HCT116 (cell line): ENCODE measurements around the gene SLC25A30. TPM values are rescaled to one million over a fixed set of nuclear protein-coding genes. Genes with fewer than 3 reads are reported as not detected.

Source experiments
- ATAC-seq: fragments of 200-7000 bp; cut with Tn5 transposase; 2 replicates; pipeline ENCODE4 v1.9.1; 2020; ENCODE audit warnings: mild to moderate bottlenecking, moderate library complexity
- BruUV-seq: library from RNA; stranded (reverse); fragments of 400-500 nt; replicated peaks from 2 replicates; lab custom pipeline; 2021; lab: Mats Ljungman, UMichigan
- CTCF ChIA-PET: fragments of 300-600 bp; sonication (Branson Sonifier 250); formaldehyde crosslinking; loops from one replicate; lab custom pipeline; 2021; ENCODE audit warnings: antibody characterized with exemption; lab: Charles Lee
- POLR2A ChIA-PET: fragments of 300-600, 350-600 bp; sonication (Branson Sonifier 250); formaldehyde crosslinking; loops from one replicate; lab custom pipeline; 2021; ENCODE audit warnings: antibody characterized with exemption; lab: Charles Lee
- RAD21 ChIA-PET, 2 experiments: fragments of 300-600 bp; sonication (Branson Sonifier 250); formaldehyde crosslinking; loops; one replicate each; lab custom pipeline; 2023; ENCODE audit warnings: low total read pairs in 2 of 2; ENCODE audit not compliant: uncharacterized antibody in 2 of 2, unreplicated experiment in 2 of 2, low non-redundant PET in 1 of 2; lab: Charles Lee
- DNase-seq: peaks from one replicate; pipeline ENCODE4 v3.0.0-alpha.2; 2010; ENCODE audit warnings: low read depth, low spot score
- H2AFZ ChIP-seq: fragments of 200-600 bp; shearing (Covaris generic), sonication (generic); 2 replicates; pipeline ENCODE4 v1.6.1; 2017; ENCODE audit warnings: low read depth, mixed run types, mixed read lengths, antibody characterized with exemption, low read length; ENCODE audit not compliant: poor library complexity, severe bottlenecking
- H3K27ac ChIP-seq: 2 replicates; pipeline ENCODE4 v1.5.1; 2012; ENCODE audit warnings: low read depth, low read length
- H3K27me3 ChIP-seq: fragments of 200-600 bp; sonication (generic); 2 replicates; pipeline ENCODE4 v1.6.1; 2016; ENCODE audit warnings: mixed run types, low read length, mixed read lengths; ENCODE audit not compliant: insufficient read depth
- H3K36me3 ChIP-seq, 2 experiments: fragments of 200-500 bp in 1 of 2; fragments of 200-600 bp in 1 of 2; sonication (Bioruptor generic) in 1 of 2; sonication (generic) in 1 of 2; 2 replicates each; pipeline versions ENCODE4 v1.5.1 to v1.6.1; 2014 to 2016; ENCODE audit warnings: low read length in 2 of 2, inconsistent platforms in 1 of 2, mixed read lengths in 1 of 2, mixed run types in 1 of 2; ENCODE audit not compliant: insufficient read depth in 2 of 2, control insufficient read depth in 1 of 2
- H3K4me1 ChIP-seq, 2 experiments: fragments of 200-600 bp in 1 of 2; sonication (generic) in 1 of 2; 2 replicates each; pipeline versions ENCODE4 v1.5.1 to v1.6.1; 2012 to 2017; ENCODE audit warnings: low read length in 2 of 2, inconsistent platforms in 1 of 2, mild to moderate bottlenecking in 1 of 2, mixed read lengths in 1 of 2, mixed run types in 1 of 2, moderate library complexity in 1 of 2; ENCODE audit not compliant: insufficient read depth in 2 of 2, control insufficient read depth in 1 of 2
- H3K4me2 ChIP-seq: fragments of 200-600 bp; sonication (generic); 2 replicates; pipeline ENCODE4 v1.6.1; 2017; ENCODE audit warnings: mixed run types, low read length, mixed read lengths
- H3K4me3 ChIP-seq, 2 experiments: fragments of 200-600 bp in 1 of 2; sonication (generic) in 1 of 2; replicated peaks in 1 of 2; 2 replicates each; pipeline ENCODE4 v1.5.1; 2011 to 2016; ENCODE audit warnings: low read length in 2 of 2, control low read depth in 1 of 2, low read depth in 1 of 2, mild to moderate bottlenecking in 1 of 2, mixed read lengths in 1 of 2, mixed run types in 1 of 2
- H3K79me2 ChIP-seq: fragments of 200-600 bp; sonication (generic); 2 replicates; pipeline ENCODE4 v1.6.1; 2017; ENCODE audit warnings: mild to moderate bottlenecking, mixed run types, low read length, moderate library complexity, mixed read lengths; ENCODE audit not compliant: insufficient read depth
- H3K9ac ChIP-seq: fragments of 200-600 bp; sonication (generic); 2 replicates; pipeline ENCODE4 v1.6.1; 2016; ENCODE audit warnings: low read length, mixed read lengths
- H3K9me2 ChIP-seq: fragments of 200-600 bp; sonication (generic), shearing (Covaris generic); 2 replicates; pipeline ENCODE4 v1.6.1; 2017; ENCODE audit warnings: mixed run types, mild to moderate bottlenecking, moderate library complexity; ENCODE audit not compliant: insufficient read depth
- H3K9me3 ChIP-seq, 2 experiments: fragments of 200-500 bp in 1 of 2; fragments of 200-600 bp in 1 of 2; sonication (Bioruptor generic) in 1 of 2; sonication (generic) in 1 of 2; 2 replicates each; pipeline ENCODE4 v1.6.1; 2014 to 2017; ENCODE audit warnings: low read length in 2 of 2, mixed read lengths in 2 of 2, inconsistent platforms in 1 of 2, low read depth in 1 of 2, mild to moderate bottlenecking in 1 of 2, mixed run types in 1 of 2, moderate library complexity in 1 of 2; ENCODE audit not compliant: control insufficient read depth in 1 of 2, insufficient read depth in 1 of 2
- H4K20me1 ChIP-seq: fragments of 200-600 bp; sonication (generic), shearing (Covaris generic); 2 replicates; pipeline ENCODE4 v1.6.1; 2017; ENCODE audit warnings: mixed run types, mild to moderate bottlenecking, moderate library complexity; ENCODE audit not compliant: insufficient read depth
- ATF3 ChIP-seq: IDR thresholded peaks from 2 replicates; pipeline ENCODE4 v1.6.1; 2012
- CBX3 ChIP-seq: IDR thresholded peaks from 2 replicates; pipeline ENCODE4 v1.6.1; 2012; ENCODE audit warnings: low read depth
- CEBPB ChIP-seq: IDR thresholded peaks from 2 replicates; pipeline ENCODE4 v1.6.1; 2012; ENCODE audit warnings: low read depth
- EGR1 ChIP-seq: IDR thresholded peaks from 2 replicates; pipeline ENCODE4 v1.6.1; 2012; ENCODE audit warnings: low read depth
- ELF1 ChIP-seq: IDR thresholded peaks from 2 replicates; pipeline ENCODE4 v1.6.1; 2012; ENCODE audit warnings: low read depth, borderline replicate concordance
- FOSL1 ChIP-seq: IDR thresholded peaks from 2 replicates; pipeline ENCODE4 v1.6.1; 2012; ENCODE audit warnings: low read depth
- JUND ChIP-seq: IDR thresholded peaks from 2 replicates; pipeline ENCODE4 v1.6.1; 2012
- POLR2A ChIP-seq: IDR thresholded peaks from 2 replicates; pipeline ENCODE4 v1.7.0; 2011; ENCODE audit warnings: borderline replicate concordance; ENCODE audit not compliant: insufficient read depth, insufficient read length; ENCODE audit errors: extremely low read depth
- POLR2AphosphoS5 ChIP-seq: IDR thresholded peaks from 2 replicates; pipeline ENCODE4 v1.6.1; 2011; ENCODE audit warnings: mild to moderate bottlenecking, low read depth, low read length, moderate library complexity
- RAD21 ChIP-seq: IDR thresholded peaks from 2 replicates; pipeline ENCODE4 v1.6.1; 2012; ENCODE audit warnings: low read depth, mild to moderate bottlenecking
- REST ChIP-seq: IDR thresholded peaks from 2 replicates; pipeline ENCODE4 v1.6.1; 2012; ENCODE audit warnings: low read depth
- SIN3A ChIP-seq: IDR thresholded peaks from 2 replicates; pipeline ENCODE4 v1.6.1; 2012; ENCODE audit warnings: low read depth
- TCF7L2 ChIP-seq: IDR thresholded peaks from 2 replicates; pipeline ENCODE4 v1.7.0; 2011; ENCODE audit warnings: borderline replicate concordance, inconsistent platforms; ENCODE audit not compliant: insufficient read depth, insufficient read length; ENCODE audit errors: extremely low read depth
- ZFX ChIP-seq: fragments of 450-650 bp; IDR thresholded peaks from 2 replicates; pipeline ENCODE4 v1.6.1; 2017
- ZNF274 ChIP-seq: fragments of 200-500 bp; sonication (Bioruptor generic); IDR thresholded peaks from 2 replicates; pipeline ENCODE4 v1.6.1; 2014; ENCODE audit warnings: mild to moderate bottlenecking, low read depth, low read length, inconsistent platforms
- intact Hi-C: fragments of 100-400 bp; cut with micrococcal nuclease; formaldehyde crosslinking; loops from 2 replicates; pipeline ENCODE4 v1.10.0; 2022
- total RNA-seq: library from RNA; stranded (reverse); gene quantifications from one replicate; pipeline ENCODE4 v1.2.1, GENCODE V29; 2021; ENCODE audit not compliant: unreplicated experiment
- TF ChIP-seq, protein P1 (sequence below), 3 experiments: fragments of 200-600 bp in 1 of 3; sonication (generic) in 1 of 3; IDR thresholded peaks in 2 of 3; conservative IDR thresholded peaks in 1 of 3; 2 replicates each; pipeline ENCODE4 v1.5.1; 2012 to 2017; ENCODE audit warnings: low read depth in 2 of 3, low read length in 2 of 3, antibody characterized with exemption in 1 of 3, borderline replicate concordance in 1 of 3, control low read depth in 1 of 3, mild to moderate bottlenecking in 1 of 3, mixed read lengths in 1 of 3, mixed run types in 1 of 3, moderate library complexity in 1 of 3; ENCODE audit not compliant: insufficient read depth in 1 of 3

SLC25A30 gene
- total RNA-seq, 1 experiment from 2014 or later: 29.2 TPM

DNA sequence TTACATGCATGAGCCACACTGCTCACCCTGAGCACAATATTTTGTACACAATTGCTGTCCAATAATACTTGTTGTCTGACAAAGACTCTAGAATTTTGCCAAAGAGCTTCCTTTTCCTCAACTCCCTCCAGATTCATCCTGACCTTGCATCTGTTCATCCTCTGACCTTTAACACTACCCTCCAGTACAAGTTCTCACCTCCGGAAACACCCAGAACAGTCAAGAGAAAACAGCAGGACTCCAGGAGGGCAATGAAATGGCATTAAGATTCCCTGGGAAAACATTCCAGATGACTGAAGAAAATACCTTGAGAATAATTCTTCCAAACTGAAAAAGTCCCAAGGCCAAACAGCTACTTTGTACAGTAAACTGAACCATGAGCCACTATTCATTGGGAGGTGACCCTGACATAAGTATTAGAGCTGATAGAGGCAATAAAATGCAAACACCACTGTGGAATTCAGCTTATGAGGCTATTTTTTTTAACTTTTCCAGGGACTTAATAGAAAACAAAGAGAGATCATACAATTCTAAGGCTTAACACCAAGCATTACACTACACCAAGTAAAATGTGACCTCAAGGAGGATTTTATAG lies 30.9 kb upstream of the SLC25A30 start:
- Histone ChIP-seq H4K20me1 (no peaks in the 10 kb centered on the region), H3K4me2 (no peak overlapping the region), H3K27me3 (no peaks in the 10 kb centered on the region; the same call in 1 of the 2 replicates), H3K9me3 (no peaks in the 10 kb centered on the region), H3K9ac (no peak overlapping the region), H3K36me3 (no peaks in the 10 kb centered on the region), H3K9me2 (no peaks in the 10 kb centered on the region), H3K79me2 (no peaks in the 10 kb centered on the region), H3K27ac (no peak overlapping the region), H2AFZ (no peak overlapping the region)
- BruUV-seq: no TSS peak
- POLR2A ChIA-PET: no interaction called here
- CTCF ChIA-PET: no interaction called here
- DNase-seq (no peak), ATAC-seq (no peak)
- intact Hi-C loops: no loop called here
- TF ChIP-seq RAD21: no peak
- no peak for TF ChIP-seq JUND
- no peak for TF ChIP-seq ZNF274
- no peak for TF ChIP-seq CEBPB
- no peak for TF ChIP-seq EGR1
- no peak for TF ChIP-seq CBX3
- no peak for TF ChIP-seq POLR2AphosphoS5
- TF ChIP-seq, all 23 proteins: peak for 0
- no peak overlapping the region for H3K4me3 ChIP-seq
- RAD21 ChIA-PET: no interaction called here
- no peaks in the 10 kb centered on the region for H3K4me1 ChIP-seq

- no peaks in the 10 kb centered on the region for H3K36me3 ChIP-seq
- H3K79me2 ChIP-seq: no peaks in the 10 kb centered on the region
- H3K9me3 ChIP-seq: no peaks in the 10 kb centered on the region
- no peak overlapping the region for H3K9ac ChIP-seq
- DNase-seq (no peak), ATAC-seq (no peak)
- BruUV-seq: no TSS peak
- ChIA-PET CTCF (no interaction called here), POLR2A (no interaction called here), RAD21 (no interaction called here)
- H3K27me3 ChIP-seq: no peaks in the 10 kb centered on the region; the same call in 1 of the 2 replicates
- no peak overlapping the region for H3K4me3 ChIP-seq
- H2AFZ ChIP-seq: no peak overlapping the region
- H3K9me2 ChIP-seq: no peaks in the 10 kb centered on the region
- no peak overlapping the region for H3K4me2 ChIP-seq
- H3K27ac ChIP-seq: no peak overlapping the region
- no peaks in the 10 kb centered on the region for H3K4me1 ChIP-seq
- no peaks in the 10 kb centered on the region for H4K20me1 ChIP-seq
- intact Hi-C loops: no loop called here
- TF ChIP-seq SIN3A (no peak), REST (no peak), POLR2AphosphoS5 (no peak), FOSL1 (no peak), ZFX (no peak), EGR1 (no peak), ATF3 (no peak), CEBPB (no peak), ELF1 (no peak), TCF7L2 (no peak), POLR2A (no peak)
- TF ChIP-seq, protein P1, sequence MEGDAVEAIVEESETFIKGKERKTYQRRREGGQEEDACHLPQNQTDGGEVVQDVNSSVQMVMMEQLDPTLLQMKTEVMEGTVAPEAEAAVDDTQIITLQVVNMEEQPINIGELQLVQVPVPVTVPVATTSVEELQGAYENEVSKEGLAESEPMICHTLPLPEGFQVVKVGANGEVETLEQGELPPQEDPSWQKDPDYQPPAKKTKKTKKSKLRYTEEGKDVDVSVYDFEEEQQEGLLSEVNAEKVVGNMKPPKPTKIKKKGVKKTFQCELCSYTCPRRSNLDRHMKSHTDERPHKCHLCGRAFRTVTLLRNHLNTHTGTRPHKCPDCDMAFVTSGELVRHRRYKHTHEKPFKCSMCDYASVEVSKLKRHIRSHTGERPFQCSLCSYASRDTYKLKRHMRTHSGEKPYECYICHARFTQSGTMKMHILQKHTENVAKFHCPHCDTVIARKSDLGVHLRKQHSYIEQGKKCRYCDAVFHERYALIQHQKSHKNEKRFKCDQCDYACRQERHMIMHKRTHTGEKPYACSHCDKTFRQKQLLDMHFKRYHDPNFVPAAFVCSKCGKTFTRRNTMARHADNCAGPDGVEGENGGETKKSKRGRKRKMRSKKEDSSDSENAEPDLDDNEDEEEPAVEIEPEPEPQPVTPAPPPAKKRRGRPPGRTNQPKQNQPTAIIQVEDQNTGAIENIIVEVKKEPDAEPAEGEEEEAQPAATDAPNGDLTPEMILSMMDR (IDR thresholded peaks at IDR 0.05 in 2 of 3, conservative IDR thresholded peaks at IDR 0.05 in 1 of 3; ENCODE audit: borderline replicate concordance in 1 of 3, insufficient read depth in 1 of 3, low read depth in 2 of 3, low read length in 2 of 3): no peak
Measured at GRCh38 chr13:45447050-45447661, 29.0 kb upstream of the SLC25A30 start.
